Colonic mucosa (tissue), 4 donors: ENCODE results near the gene CPT1C. TPM values are rescaled to one million over a fixed set of nuclear protein-coding genes. Genes with fewer than 3 reads are reported as not detected.

ENCODE experiments used
- DNase-seq: peaks from one replicate; pipeline ENCODE4 v3.0.0-alpha.2; 2020
- H3K27ac ChIP-seq: fragments of 200-600 bp; one replicate; pipeline ENCODE4 v1.8.0; 2021
- H3K27me3 ChIP-seq: fragments of 200-600 bp; one replicate; pipeline ENCODE4 v1.8.0; 2021
- H3K36me3 ChIP-seq: fragments of 200-600 bp; one replicate; pipeline ENCODE4 v1.8.0; 2021
- H3K4me1 ChIP-seq: fragments of 200-600 bp; one replicate; pipeline ENCODE4 v1.8.0; 2021; ENCODE audit warnings: mild to moderate bottlenecking
- H3K4me3 ChIP-seq: fragments of 200-600 bp; one replicate; pipeline ENCODE4 v1.8.0; 2021
- H3K9ac ChIP-seq, 2 donors: one replicate each; pipeline ENCODE4 v1.7.0; 2013; ENCODE audit warnings: control low read depth in 2 of 2, low read depth in 2 of 2, low read length in 2 of 2
- H3K9me3 ChIP-seq: fragments of 200-600 bp; one replicate; pipeline ENCODE4 v1.8.0; 2021
- intact Hi-C: fragments of 100-400 bp; cut with DNase I; formaldehyde crosslinking; loops from one replicate; pipeline ENCODE4 v1.14.1; 2022
- microRNA-seq: library from miRNA; unstranded; fragments of <30 nt; microRNA quantifications from one replicate; pipeline ENCODE4, GENCODE V29; 2019
- total RNA-seq, 2 donors: library from RNA; stranded (reverse); fragmentation: NEBNext Ultra II Directional in 1 of 2; extraction: Animal tissue kit (Norgen Biotek cat#: 25700) in 1 of 2; gene quantifications; one replicate each; pipeline ENCODE4 v1.2.1, GENCODE V29; 2021
- TF ChIP-seq, protein P1 (sequence below): fragments of 200-600 bp; IDR thresholded peaks from one replicate; pipeline ENCODE4 v1.8.0; 2022; ENCODE audit warnings: antibody characterized with exemption, mild to moderate bottlenecking
- donor health status: healthy.
- donor health status: DM: no; HTN: no; CAD: no.
- donor health status: DM: no; HTN: no; CAD: no.

CPT1C gene
- total RNA-seq, 2 donors from 2014 or later: 1.2 to 2.0 TPM

DNA sequence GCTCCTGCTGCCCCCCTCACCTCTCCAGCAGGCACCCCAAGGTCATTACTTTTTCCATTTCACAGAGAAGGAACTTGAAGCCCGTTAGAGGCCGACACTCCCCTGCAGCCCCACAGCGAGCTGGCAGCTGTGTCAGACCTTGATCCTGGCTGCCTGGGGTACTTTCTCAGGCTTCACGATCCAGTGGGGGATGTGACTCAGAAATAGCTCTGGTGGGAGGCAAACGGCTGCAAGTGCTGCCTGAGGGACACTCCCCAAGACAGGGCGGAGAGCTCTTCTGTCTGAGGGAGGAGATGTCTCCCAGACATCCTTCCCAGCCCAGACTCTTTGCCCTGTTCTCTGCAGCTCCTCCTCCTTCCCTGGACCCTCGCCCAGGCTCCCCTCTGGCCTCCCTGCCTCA, 67.4 kb downstream of the CPT1C start:
- TF ChIP-seq, protein P1, sequence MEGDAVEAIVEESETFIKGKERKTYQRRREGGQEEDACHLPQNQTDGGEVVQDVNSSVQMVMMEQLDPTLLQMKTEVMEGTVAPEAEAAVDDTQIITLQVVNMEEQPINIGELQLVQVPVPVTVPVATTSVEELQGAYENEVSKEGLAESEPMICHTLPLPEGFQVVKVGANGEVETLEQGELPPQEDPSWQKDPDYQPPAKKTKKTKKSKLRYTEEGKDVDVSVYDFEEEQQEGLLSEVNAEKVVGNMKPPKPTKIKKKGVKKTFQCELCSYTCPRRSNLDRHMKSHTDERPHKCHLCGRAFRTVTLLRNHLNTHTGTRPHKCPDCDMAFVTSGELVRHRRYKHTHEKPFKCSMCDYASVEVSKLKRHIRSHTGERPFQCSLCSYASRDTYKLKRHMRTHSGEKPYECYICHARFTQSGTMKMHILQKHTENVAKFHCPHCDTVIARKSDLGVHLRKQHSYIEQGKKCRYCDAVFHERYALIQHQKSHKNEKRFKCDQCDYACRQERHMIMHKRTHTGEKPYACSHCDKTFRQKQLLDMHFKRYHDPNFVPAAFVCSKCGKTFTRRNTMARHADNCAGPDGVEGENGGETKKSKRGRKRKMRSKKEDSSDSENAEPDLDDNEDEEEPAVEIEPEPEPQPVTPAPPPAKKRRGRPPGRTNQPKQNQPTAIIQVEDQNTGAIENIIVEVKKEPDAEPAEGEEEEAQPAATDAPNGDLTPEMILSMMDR: no peak
- DNase-seq: no peak
- Histone ChIP-seq H3K27me3 (no peaks in the 10 kb centered on the region), H3K27ac (no peak overlapping the region), H3K36me3 (no peaks in the 10 kb centered on the region), H3K4me3 (no peak overlapping the region), H3K9ac (no peak overlapping the region), H3K4me1 (no peaks in the 10 kb centered on the region), H3K9me3 (no peaks in the 10 kb centered on the region)
- intact Hi-C loops: no loop called here

DNA sequence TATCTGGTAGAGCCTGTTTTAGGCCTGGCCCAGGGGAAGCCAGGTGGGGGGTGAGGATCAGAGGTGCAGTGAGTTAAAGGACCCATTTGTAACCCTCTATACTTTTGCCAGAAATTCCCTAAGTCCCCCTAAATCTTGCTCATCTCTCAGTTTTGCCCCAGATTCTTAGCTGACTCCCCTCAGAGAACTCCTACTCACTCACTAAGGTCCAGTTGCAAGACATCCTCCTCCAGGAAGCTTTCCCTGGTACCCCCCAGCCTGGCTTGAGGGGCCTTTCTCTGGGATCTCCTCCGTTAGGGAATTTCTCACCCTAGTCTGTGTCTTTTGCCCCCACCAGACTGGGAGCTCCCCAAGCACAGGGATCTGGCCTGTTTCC, 70.3 kb downstream of the CPT1C start:
- no peak overlapping the region for H3K9ac ChIP-seq
- peaks cover 5% of the 10 kb centered on the region for H3K4me1 ChIP-seq
- no peak overlapping the region for H3K27ac ChIP-seq
- TF ChIP-seq, protein P1: no peak
- H3K36me3 ChIP-seq: no peaks in the 10 kb centered on the region
- no peak for DNase-seq
- intact Hi-C loops: no loop called here
- no peak overlapping the region for H3K4me3 ChIP-seq
- no peaks in the 10 kb centered on the region for H3K27me3 ChIP-seq
- no peaks in the 10 kb centered on the region for H3K9me3 ChIP-seq

DNA sequence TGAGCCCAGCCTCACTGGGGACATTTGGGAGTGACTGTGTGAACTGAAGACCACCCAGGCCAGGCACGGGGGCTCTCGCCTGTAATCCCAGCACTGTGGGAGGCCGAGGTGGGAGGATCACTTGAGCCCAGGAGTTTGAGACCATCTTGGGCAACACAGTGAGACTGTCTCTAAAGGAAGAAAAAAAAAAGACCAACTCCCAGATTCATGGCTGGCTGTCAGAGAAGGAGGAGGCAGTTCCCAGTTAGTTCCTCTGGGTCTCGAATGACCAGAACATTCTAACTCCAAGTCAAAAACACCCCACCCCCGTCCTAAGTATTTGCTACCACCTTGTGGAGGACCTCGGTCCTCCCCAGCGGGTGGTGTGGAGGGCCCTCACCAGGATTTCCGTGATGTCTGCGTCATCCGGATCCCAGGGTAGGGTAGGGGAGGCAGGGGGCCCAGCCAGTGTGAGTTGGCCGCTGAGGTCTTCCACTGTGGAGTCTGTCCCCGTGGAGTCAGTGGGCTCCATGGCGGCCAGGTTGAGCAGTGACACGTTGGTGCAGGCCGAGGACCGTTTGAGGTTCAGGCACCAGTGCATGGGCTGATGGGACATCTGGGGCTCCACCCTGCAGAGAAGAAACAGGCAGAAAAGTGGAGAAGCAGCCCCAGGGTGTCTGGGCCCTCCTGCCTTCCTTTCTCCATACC, 70.9 kb downstream of the CPT1C start:
- Histone ChIP-seq H3K27me3 (no peaks in the 10 kb centered on the region), H3K9ac (no peak overlapping the region), H3K27ac (no peak overlapping the region), H3K9me3 (no peaks in the 10 kb centered on the region), H3K4me1 (peaks cover 5% of the 10 kb centered on the region), H3K36me3 (no peaks in the 10 kb centered on the region), H3K4me3 (no peak overlapping the region)
- TF ChIP-seq, protein P1: no peak
- intact Hi-C loops: no loop called here
- no peak for DNase-seq

DNA sequence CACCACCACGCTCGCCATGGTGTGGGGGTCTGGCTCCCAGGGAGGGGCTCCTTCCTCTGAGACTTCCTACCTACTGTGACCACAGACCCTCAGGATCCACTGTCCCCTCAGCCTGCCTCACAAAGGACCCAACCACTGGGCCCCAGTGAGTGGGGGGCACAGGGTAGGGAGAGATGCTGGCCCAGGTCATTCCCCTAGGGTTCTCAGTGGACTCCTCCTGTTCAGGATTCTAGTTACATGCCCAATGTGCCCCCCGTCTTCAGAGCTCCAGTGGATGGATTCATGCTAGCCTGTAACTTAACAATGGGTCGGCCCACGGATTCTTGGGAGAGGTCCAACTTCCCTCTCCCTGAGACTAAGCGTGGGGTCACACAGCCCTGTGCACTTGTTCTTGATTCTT, 72.3 kb downstream of the CPT1C start, which contains the start of gene TSKS:
Gene TSKS, minus strand, starts transcription at position 77 of the 400 bp plus-strand sequence. Its CDS starts 59 bp downstream, at position 18.
- TF ChIP-seq, protein P1: no peak
- no peak within 1 kb of the TSS for H3K9ac ChIP-seq
- H3K27me3 ChIP-seq: no peaks in the 10 kb centered on the region
- peaks cover 13% of the 10 kb centered on the region for H3K4me1 ChIP-seq
- no peak for DNase-seq
- intact Hi-C loops: no loop called here
- no peaks in the 10 kb centered on the region for H3K9me3 ChIP-seq
- no peak within 1 kb of the TSS for H3K27ac ChIP-seq
- no peak within 1 kb of the TSS for H3K4me3 ChIP-seq
- no peaks in the 10 kb centered on the region for H3K36me3 ChIP-seq

Small RNA genes within 50 kb of the gene (microRNA-seq; reads per million reads assigned to microRNA genes)
- not detected for gene MIR5088

Other genes starting within 250 kb of the CPT1C start
- under 1 TPM; 0.21 to 0.25 TPM for gene SLC17A7, start 249.6 kb upstream of the CPT1C start, total RNA-seq
- 100 to 1,000 TPM in 1 of 2 donors, 10 to 100 TPM in 1; 80.8 to 103 TPM for gene PIH1D1, start 239.3 kb upstream of the CPT1C start, total RNA-seq
- 10 to 100 TPM; 22.6 to 57.9 TPM for gene ALDH16A1, start 237.9 kb upstream of the CPT1C start, total RNA-seq
- gene FLT3LG, start 216.9 kb upstream of the CPT1C start, total RNA-seq: 1 to 10 TPM; 2.9 to 4.9 TPM
- gene RPL13A, start 203.5 kb upstream of the CPT1C start, total RNA-seq: 1,000 to 10,000 TPM; 2,431 to 2,528 TPM
- gene RPS11, start 194.7 kb upstream of the CPT1C start, total RNA-seq: 1,000 to 10,000 TPM; 1,734 to 1,870 TPM
- gene FCGRT, start 178.5 kb upstream of the CPT1C start, total RNA-seq: 100 to 1,000 TPM; 285 to 621 TPM
- 10 to 100 TPM; 16.9 to 55.1 TPM for gene RCN3, start 163.1 kb upstream of the CPT1C start, total RNA-seq
- 10 to 100 TPM; 63.2 to 91.2 TPM for gene NOSIP, start 110.6 kb upstream of the CPT1C start, total RNA-seq
- 10 to 100 TPM; 16.2 to 20.2 TPM for gene PRRG2, start 109.8 kb upstream of the CPT1C start, total RNA-seq
- gene PRR12, start 99.9 kb upstream of the CPT1C start, total RNA-seq: 10 to 100 TPM; 17.5 to 33.1 TPM
- gene RRAS, start 51.0 kb upstream of the CPT1C start, total RNA-seq: 10 to 100 TPM; 45.7 to 62.2 TPM
- gene SCAF1, start 48.9 kb upstream of the CPT1C start, total RNA-seq: 10 to 100 TPM; 54.2 to 85.7 TPM
- gene IRF3, start 25.3 kb upstream of the CPT1C start, total RNA-seq: 100 to 1,000 TPM in 1 of 2 donors, 10 to 100 TPM in 1; 62.9 to 190 TPM
- gene BCL2L12, start 25.2 kb upstream of the CPT1C start, total RNA-seq: 10 to 100 TPM; 17.4 to 60.9 TPM
- 100 to 1,000 TPM in 1 of 2 donors, 10 to 100 TPM in 1; 81.3 to 177 TPM for gene PRMT1, start 13.8 kb upstream of the CPT1C start, total RNA-seq
- gene ADM5, start 1.5 kb upstream of the CPT1C start, total RNA-seq: 1 to 10 TPM in 1 of 2 donors, under 1 TPM in 1; 0.24 to 2.0 TPM
- not detected for gene TSKS, start 72.2 kb downstream of the CPT1C start, total RNA-seq
- gene AP2A1, start 75.9 kb downstream of the CPT1C start, total RNA-seq: 10 to 100 TPM; 80.0 to 92.1 TPM
- gene FUZ, start 122.2 kb downstream of the CPT1C start, total RNA-seq: 10 to 100 TPM in 1 of 2 donors, 1 to 10 TPM in 1; 7.4 to 14.9 TPM
- 10 to 100 TPM; 46.1 to 77.2 TPM for gene MED25, start 127.2 kb downstream of the CPT1C start, total RNA-seq
- gene PTOV1, start 160.0 kb downstream of the CPT1C start, total RNA-seq: 100 to 1,000 TPM; 109 to 128 TPM
- 100 to 1,000 TPM in 1 of 2 donors, 10 to 100 TPM in 1; 53.7 to 137 TPM for gene PNKP, start 176.5 kb downstream of the CPT1C start, total RNA-seq
- gene AKT1S1, start 186.2 kb downstream of the CPT1C start, total RNA-seq: 10 to 100 TPM; 32.7 to 74.9 TPM
- gene TBC1D17, start 186.6 kb downstream of the CPT1C start, total RNA-seq: 10 to 100 TPM; 29.4 to 33.7 TPM
- gene IL4I1, start 205.8 kb downstream of the CPT1C start, total RNA-seq: 1 to 10 TPM; 1.0 to 2.4 TPM
- gene ATF5, start 238.1 kb downstream of the CPT1C start, total RNA-seq: 10 to 100 TPM; 16.7 to 24.7 TPM
- 10 to 100 TPM; 34.8 to 59.8 TPM for gene NUP62, start 238.4 kb downstream of the CPT1C start, total RNA-seq